Central memory CD8-positive, alpha-beta T cell (primary cell): ENCODE measurements around the gene SPTLC2.
A peak's percentile ranks its signal among the peaks of the same experiment; 100 is the strongest.

Experiments
- ATAC-seq: fragments of 150-1000 bp; cut with Tn5 transposase; replicated peaks from 2 replicates; pipeline ENCODE4 v1.10.0; 2022; ENCODE audit warnings: mild to moderate bottlenecking, moderate FRiP score, moderate number of reproducible peaks; ENCODE audit not compliant: poor library complexity, severe bottlenecking; ENCODE audit errors: extremely low read depth
- DNase-seq, 2 donors: peaks; one replicate each; pipeline ENCODE4 v3.0.0; 2021; ENCODE audit warnings: low spot score in 2 of 2
- H3K27ac Mint-ChIP-seq: one replicate; pipeline ENCODE4 v1.8.0; 2022; ENCODE audit warnings: low read depth, mild to moderate bottlenecking, moderate library complexity, mixed read lengths
- H3K27me3 Mint-ChIP-seq: one replicate; pipeline ENCODE4 v1.8.0; 2022; ENCODE audit warnings: mixed read lengths
- H3K36me3 Mint-ChIP-seq: one replicate; pipeline ENCODE4 v1.8.0; 2022; ENCODE audit warnings: mild to moderate bottlenecking, moderate library complexity, mixed read lengths; ENCODE audit not compliant: insufficient read depth
- H3K4me1 Mint-ChIP-seq: one replicate; pipeline ENCODE4 v1.8.0; 2022; ENCODE audit warnings: mixed read lengths
- H3K4me3 Mint-ChIP-seq: one replicate; pipeline ENCODE4 v1.8.0; 2022; ENCODE audit warnings: mild to moderate bottlenecking, moderate library complexity, mixed read lengths
- H3K9me3 Mint-ChIP-seq: one replicate; pipeline ENCODE4 v1.8.0; 2022; ENCODE audit warnings: mixed read lengths

SPTLC2 gene

GRCh38 chr14:77579065-77579464 is 37.4 kb downstream of the SPTLC2 start:
- Mint-ChIP-seq H3K27ac (no peak overlapping the region), H3K4me3 (no peak overlapping the region), H3K36me3 (peaks cover 17% of the 10 kb centered on the region), H3K4me1 (peaks cover 30% of the 10 kb centered on the region), H3K9me3 (no peaks in the 10 kb centered on the region), H3K27me3 (no peaks in the 10 kb centered on the region)
- no peak for ATAC-seq
- no peak for DNase-seq

- no peaks in the 10 kb centered on the region for H3K27me3 Mint-ChIP-seq
- H3K36me3 Mint-ChIP-seq = peaks cover 25% of the 10 kb centered on the region
- H3K9me3 Mint-ChIP-seq = no peaks in the 10 kb centered on the region
- no peak overlapping the region for H3K4me3 Mint-ChIP-seq
- H3K4me1 Mint-ChIP-seq = peaks cover 16% of the 10 kb centered on the region
- ATAC-seq (no peak), DNase-seq (no peak)
- no peak overlapping the region for H3K27ac Mint-ChIP-seq
These were observed 41.9 kb downstream of the SPTLC2 start for GRCh38 chr14:77574446-77575115.

GRCh38 chr14:77573964-77574363 is 42.5 kb downstream of the SPTLC2 start:
- Mint-ChIP-seq H3K9me3 (no peaks in the 10 kb centered on the region), H3K4me1 (peaks cover 11% of the 10 kb centered on the region), H3K4me3 (no peak overlapping the region), H3K27ac (no peak overlapping the region), H3K36me3 (peaks cover 30% of the 10 kb centered on the region), H3K27me3 (no peaks in the 10 kb centered on the region)
- DNase-seq = no peak
- ATAC-seq = no peak

GRCh38 chr14:77570706-77571268 is 45.6 kb downstream of the SPTLC2 start:
- H3K27ac Mint-ChIP-seq = no peak overlapping the region
- H3K36me3 Mint-ChIP-seq = peaks cover 22% of the 10 kb centered on the region
- H3K4me1 Mint-ChIP-seq = peaks cover 11% of the 10 kb centered on the region
- DNase-seq (no peak), ATAC-seq (no peak)
- H3K27me3 Mint-ChIP-seq = no peaks in the 10 kb centered on the region
- no peaks in the 10 kb centered on the region for H3K9me3 Mint-ChIP-seq
- H3K4me3 Mint-ChIP-seq = no peak overlapping the region

GRCh38 chr14:77565994-77566305 is 50.5 kb downstream of the SPTLC2 start:
- peaks cover 6% of the 10 kb centered on the region for H3K4me1 Mint-ChIP-seq
- peaks cover 28% of the 10 kb centered on the region for H3K36me3 Mint-ChIP-seq
- no peak overlapping the region for H3K4me3 Mint-ChIP-seq
- no peaks in the 10 kb centered on the region for H3K9me3 Mint-ChIP-seq
- DNase-seq = no peak
- no peaks in the 10 kb centered on the region for H3K27me3 Mint-ChIP-seq
- no peak for ATAC-seq
- peak overlapping the region; percentile 45 for H3K27ac Mint-ChIP-seq

GRCh38 chr14:77565289-77565993 is 51.0 kb downstream of the SPTLC2 start:
- Mint-ChIP-seq H3K4me1 (peaks cover 6% of the 10 kb centered on the region), H3K4me3 (no peak overlapping the region), H3K36me3 (peaks cover 32% of the 10 kb centered on the region), H3K9me3 (no peaks in the 10 kb centered on the region), H3K27me3 (no peaks in the 10 kb centered on the region), H3K27ac (peak overlapping the region; percentile 45)
- DNase-seq (no peak), ATAC-seq (peak; percentile 40)

- no peak for ATAC-seq
- peaks cover 6% of the 10 kb centered on the region for H3K4me1 Mint-ChIP-seq
- H3K27me3 Mint-ChIP-seq = no peaks in the 10 kb centered on the region
- H3K27ac Mint-ChIP-seq = no peak overlapping the region
- no peaks in the 10 kb centered on the region for H3K9me3 Mint-ChIP-seq
- H3K36me3 Mint-ChIP-seq = peaks cover 36% of the 10 kb centered on the region
- no peak for DNase-seq
- no peak overlapping the region for H3K4me3 Mint-ChIP-seq
These were observed 53.8 kb downstream of the SPTLC2 start for GRCh38 chr14:77562681-77563080.

- no peak for ATAC-seq
- Mint-ChIP-seq H3K9me3 (no peaks in the 10 kb centered on the region), H3K27ac (peak overlapping the region; percentile 55), H3K4me3 (no peak overlapping the region), H3K4me1 (peaks cover 6% of the 10 kb centered on the region), H3K27me3 (no peaks in the 10 kb centered on the region), H3K36me3 (peaks cover 43% of the 10 kb centered on the region)
- no peak for DNase-seq
These were observed 54.6 kb downstream of the SPTLC2 start for GRCh38 chr14:77561881-77562280.

- no peaks in the 10 kb centered on the region for H3K9me3 Mint-ChIP-seq
- no peak overlapping the region for H3K4me3 Mint-ChIP-seq
- peaks cover 47% of the 10 kb centered on the region for H3K36me3 Mint-ChIP-seq
- H3K27me3 Mint-ChIP-seq = no peaks in the 10 kb centered on the region
- DNase-seq = no peak
- no peaks in the 10 kb centered on the region for H3K4me1 Mint-ChIP-seq
- no peak for ATAC-seq
- no peak overlapping the region for H3K27ac Mint-ChIP-seq
These were observed 57.1 kb downstream of the SPTLC2 start for GRCh38 chr14:77559381-77559780.

- DNase-seq = no peak
- H3K9me3 Mint-ChIP-seq = no peaks in the 10 kb centered on the region
- H3K36me3 Mint-ChIP-seq = peaks cover 45% of the 10 kb centered on the region
- H3K27ac Mint-ChIP-seq = no peak overlapping the region
- no peaks in the 10 kb centered on the region for H3K27me3 Mint-ChIP-seq
- ATAC-seq = no peak
- no peak overlapping the region for H3K4me3 Mint-ChIP-seq
- H3K4me1 Mint-ChIP-seq = peaks cover 4% of the 10 kb centered on the region
These were observed 59.0 kb downstream of the SPTLC2 start for GRCh38 chr14:77557391-77557790.

GRCh38 chr14:77556946-77557345 is 59.5 kb downstream of the SPTLC2 start:
- no peak for DNase-seq
- Mint-ChIP-seq H3K36me3 (peaks cover 45% of the 10 kb centered on the region), H3K9me3 (no peaks in the 10 kb centered on the region)

GRCh38 chr14:77554816-77555599 is 61.4 kb downstream of the SPTLC2 start:
- peaks cover 41% of the 10 kb centered on the region for H3K36me3 Mint-ChIP-seq
- H3K4me3 Mint-ChIP-seq = no peak overlapping the region

More at GRCh38 chr14:77556946-77557345, 59.5 kb downstream of the SPTLC2 start:
- ATAC-seq = no peak
- no peaks in the 10 kb centered on the region for H3K27me3 Mint-ChIP-seq
- H3K4me1 Mint-ChIP-seq = peaks cover 4% of the 10 kb centered on the region
- H3K27ac Mint-ChIP-seq = no peak overlapping the region
- H3K4me3 Mint-ChIP-seq = no peak overlapping the region

More at GRCh38 chr14:77554816-77555599, 61.4 kb downstream of the SPTLC2 start:
- Mint-ChIP-seq H3K4me1 (peaks cover 4% of the 10 kb centered on the region), H3K27me3 (no peaks in the 10 kb centered on the region), H3K9me3 (no peaks in the 10 kb centered on the region), H3K27ac (peak overlapping the region; percentile 45)
- DNase-seq = no peak
- ATAC-seq = no peak
